HCEC 1CT (cell line): Measurements from ENCODE around the gene ACADSB.

Source experiments
- DNase-seq: peaks from one replicate; pipeline ENCODE4 v3.0.0-alpha.2; 2017

ACADSB gene

GRCh38 chr10:123007558-123008354 lies 1.1 kb upstream of the ACADSB start:
- peak; percentile 54 for DNase-seq

DNA sequence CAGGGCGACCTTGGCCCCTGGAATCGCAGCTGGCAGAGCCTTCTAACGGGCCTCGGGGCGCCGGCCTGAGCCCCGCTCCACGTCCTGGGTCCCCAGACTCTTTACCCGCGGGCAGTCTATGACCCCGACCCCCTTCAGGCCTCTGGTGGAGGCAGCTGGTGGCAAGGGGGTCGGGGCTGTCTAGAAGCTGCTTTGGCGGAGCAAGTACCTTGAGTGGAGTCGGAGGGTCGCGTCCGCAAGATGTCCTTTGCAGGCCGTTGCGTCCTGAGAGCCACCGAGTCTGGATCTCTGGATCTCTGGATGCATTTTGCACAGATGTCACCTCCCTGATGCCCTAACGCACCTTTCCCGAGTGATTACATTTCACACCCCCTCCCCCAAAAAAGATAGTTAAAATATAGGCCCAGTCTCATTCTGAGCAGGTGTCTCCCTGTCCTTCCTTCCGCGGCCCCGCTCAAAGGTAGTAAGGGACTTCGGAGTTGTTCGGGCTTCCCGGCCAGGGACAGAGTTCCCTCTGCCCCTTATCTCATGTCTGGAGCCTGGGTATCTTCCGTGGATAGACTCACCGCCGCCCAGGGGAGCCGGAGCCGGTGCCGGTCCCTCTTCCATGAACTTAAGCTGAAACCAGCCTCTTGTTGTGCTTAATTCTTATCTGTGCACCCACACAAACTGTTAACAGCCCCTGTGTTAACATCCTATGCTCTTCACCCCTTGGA lies 457 bp downstream of the ACADSB start:
- no peak for DNase-seq

DNA sequence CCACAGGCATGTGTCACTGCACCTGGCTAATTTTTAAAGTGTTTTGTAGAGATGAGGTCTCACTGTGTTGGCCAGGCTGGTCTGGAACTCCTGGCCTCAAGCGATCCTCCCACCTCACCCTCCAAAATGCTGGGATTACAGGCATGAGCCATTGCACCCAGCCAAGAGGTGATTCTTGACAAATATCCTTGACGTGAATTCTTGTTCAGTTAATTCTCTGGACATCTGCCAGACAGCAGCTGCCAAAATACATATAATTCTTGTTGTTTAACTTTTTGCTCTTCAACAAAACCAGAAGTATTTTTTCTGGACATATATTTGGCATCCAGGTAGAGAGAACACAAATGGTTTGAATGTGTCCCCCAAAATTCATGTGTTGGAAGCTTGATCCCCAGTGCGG lies 3.2 kb downstream of the ACADSB start:
- DNase-seq = no peak

DNA sequence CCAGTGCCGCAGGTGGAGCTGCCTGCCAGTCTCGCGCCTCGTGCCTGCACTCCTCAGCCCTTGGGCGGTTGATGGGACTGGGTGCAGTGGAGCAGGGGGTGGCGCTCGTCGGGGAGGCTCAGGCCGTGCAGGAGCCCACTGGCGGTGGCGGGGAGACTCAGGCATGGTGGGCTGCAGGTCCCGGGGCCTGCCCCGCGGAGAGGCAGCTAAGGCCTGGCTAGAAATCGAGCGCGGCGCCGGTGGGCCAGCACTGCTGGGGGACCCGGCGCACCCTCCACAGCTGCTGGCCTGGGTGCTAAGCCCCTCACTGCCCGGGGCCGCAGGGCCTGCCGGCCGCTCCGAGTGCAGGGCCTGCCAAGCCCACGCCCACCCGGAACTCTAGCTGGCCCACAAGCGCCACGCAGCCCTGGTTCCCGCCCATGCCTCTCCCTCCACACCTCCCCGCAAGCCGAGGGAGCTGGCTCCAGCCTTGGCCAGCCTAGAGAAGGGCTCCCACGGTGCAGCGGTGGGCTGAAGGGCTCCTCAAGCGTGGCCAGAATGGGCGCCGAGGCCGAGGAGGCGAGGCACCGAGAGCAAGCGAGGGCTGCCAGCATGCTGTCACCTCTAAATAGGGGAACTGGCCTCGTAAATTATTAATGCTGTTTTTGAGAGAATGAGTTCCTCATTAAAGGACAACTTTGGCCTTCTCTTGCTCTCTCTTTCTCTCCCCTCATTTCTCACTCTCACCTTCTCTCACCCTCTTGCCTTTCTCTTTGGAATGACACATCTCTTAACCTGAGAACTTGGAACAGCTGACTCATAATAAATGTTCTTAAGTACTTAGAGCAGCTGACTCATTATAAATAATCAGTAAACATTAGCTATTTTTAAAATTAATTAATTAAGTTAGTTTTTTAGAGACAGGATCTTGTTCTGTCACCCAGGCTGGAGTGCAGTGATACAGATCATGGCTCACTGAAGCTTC lies 4.9 kb downstream of the ACADSB start:
- DNase-seq = no peak

GRCh38 chr10:123014772-123015171 lies 6.0 kb downstream of the ACADSB start:
- no peak for DNase-seq

DNA sequence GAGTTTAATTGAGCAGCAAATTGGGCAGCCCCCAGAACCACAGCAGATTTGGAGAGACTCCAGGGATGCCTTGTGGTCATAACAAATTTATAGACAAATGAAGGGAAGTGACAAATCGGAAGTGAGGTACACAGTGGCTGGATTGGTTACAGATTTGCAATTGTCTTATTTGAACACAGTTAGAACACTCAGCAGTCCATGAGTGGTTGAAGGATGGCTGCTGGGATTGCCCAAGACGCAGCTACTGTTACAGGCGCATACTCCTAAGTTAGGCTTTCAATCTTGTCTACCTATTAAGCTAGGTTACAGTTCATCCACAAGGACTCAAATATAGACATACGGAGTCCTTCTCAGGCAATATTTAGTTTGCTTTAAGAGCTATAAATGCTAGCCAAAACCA lies 7.4 kb downstream of the ACADSB start:
- no peak for DNase-seq

GRCh38 chr10:123017421-123018165 lies 8.8 kb downstream of the ACADSB start:
- no peak for DNase-seq

- DNase-seq = no peak
These were observed 9.7 kb downstream of the ACADSB start for GRCh38 chr10:123018531-123018930.

- DNase-seq = no peak
These were observed 10.5 kb downstream of the ACADSB start for GRCh38 chr10:123019264-123019663.

- DNase-seq = no peak
These were observed 11.3 kb downstream of the ACADSB start for GRCh38 chr10:123019941-123020703.

DNA sequence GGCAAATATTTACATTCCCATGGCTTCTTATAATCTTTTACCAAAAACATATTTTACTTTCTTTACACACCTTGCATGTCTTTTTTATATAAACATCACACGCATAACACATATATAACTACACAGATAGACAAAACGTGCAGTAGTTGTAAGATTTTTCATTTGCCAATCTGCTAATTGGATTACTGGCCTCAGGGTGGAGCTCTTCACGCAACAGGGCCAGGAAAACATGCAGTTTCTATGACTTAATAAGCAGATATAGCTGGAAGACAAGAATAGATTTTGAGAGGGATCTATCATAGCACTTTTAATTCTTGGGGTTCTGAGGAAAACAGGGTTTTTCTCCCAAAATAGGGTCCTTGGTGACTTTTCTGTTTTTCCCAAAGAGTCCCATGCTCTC lies 12.7 kb downstream of the ACADSB start:
- peak; percentile 16 for DNase-seq

DNA sequence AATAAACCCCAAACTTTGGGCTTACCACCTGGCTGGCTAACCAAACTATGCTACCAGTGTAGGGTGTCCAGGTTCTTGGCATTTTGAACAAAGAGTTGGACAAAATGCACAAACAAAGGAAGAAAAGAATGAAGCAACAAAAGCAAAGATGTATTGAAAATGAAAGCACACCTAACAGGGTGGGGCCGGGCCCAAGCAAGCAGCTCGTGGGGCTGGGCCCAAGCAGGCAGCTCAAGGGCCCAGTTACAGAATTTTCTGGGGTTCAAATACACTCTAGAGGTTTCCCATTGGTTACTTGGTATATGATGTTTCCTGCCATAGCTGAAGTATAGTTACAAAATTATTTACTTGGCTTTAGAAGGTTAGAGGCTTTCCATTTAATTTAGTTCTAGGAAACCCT lies 15.7 kb downstream of the ACADSB start:
- no peak for DNase-seq

- no peak for DNase-seq
These were observed 17.5 kb downstream of the ACADSB start for GRCh38 chr10:123026302-123026701.

GRCh38 chr10:123027861-123028260 lies 19.1 kb downstream of the ACADSB start:
- DNase-seq = no peak

DNA sequence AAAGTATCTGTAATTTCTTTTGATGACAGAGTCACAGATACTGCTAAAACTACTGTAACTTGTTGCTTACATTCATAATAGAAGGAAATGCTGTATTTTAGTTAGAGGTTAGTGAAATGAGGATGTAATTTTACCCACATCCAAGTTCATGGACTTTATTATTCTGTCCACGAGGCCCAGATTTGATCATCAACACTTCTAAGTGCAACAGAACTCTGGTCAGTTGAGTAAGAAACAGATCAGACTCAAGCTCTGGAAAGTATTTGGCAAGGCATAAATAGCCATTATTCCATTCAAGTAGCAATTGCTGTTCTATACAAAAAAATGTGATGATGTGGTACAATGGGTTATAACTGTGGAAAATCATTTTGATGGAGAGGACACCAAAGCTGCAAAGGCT lies 22.3 kb downstream of the ACADSB start:
- no peak for DNase-seq

DNA sequence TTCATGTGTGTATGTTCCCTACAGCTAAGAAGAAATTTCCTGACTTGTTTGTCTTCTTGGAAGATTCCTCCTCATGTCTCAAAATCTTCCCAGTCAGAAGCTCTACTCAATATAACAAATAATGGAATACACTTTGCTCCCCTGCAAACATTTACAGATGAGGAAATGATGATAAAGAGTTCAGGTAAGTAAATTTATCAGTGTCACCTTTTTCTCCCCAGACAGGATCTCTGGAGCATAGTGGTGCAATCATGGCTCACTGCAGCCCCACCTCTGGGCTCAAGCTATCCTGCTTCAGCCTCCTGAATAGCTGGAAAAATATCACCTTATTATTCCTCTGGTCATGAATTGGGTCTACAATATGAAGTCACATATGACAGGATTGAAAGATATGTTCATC lies 25.5 kb downstream of the ACADSB start:
- no peak for DNase-seq

GRCh38 chr10:123035467-123036086 lies 26.8 kb downstream of the ACADSB start:
- DNase-seq = no peak

DNA sequence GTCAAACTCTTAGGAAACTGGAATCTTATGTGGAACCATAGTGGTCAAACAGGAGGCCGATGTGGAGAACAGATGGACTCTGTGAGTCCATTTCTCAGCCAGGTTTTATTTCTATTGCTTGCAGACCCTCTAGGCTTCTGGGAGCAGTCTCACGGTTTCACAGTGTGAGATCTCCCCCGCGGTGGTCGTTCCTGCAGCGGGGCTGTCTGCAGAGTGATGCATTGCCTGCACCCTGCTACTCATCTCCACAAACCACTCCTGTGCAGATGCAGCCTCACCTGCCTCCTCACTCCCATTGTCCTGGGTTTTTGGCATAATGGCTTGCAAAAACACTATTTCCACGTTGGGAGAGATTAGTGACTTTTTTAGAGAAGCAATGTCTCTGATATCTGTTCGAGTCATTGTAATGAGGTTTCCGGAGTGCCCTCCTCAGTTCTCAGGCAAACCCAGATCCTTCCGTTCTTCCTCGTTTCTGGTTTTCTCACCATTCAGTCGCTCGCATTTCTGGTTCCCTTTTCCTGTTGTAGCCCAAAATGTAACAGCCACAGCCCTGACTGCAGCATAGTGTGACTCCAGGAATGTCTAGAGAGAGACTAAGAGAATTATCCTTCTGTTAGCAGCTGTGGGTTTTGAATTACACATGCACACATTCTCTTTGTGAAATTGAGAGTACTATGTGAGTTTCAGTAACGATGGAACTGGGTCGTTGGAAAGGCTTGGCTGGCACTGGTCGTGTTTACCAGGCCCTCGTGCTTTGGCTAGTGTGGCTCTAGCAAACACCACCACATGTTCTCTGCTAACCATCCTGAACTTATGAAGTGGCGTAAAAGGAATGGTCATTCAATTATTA lies 30.2 kb downstream of the ACADSB start:
- DNase-seq = no peak

DNA sequence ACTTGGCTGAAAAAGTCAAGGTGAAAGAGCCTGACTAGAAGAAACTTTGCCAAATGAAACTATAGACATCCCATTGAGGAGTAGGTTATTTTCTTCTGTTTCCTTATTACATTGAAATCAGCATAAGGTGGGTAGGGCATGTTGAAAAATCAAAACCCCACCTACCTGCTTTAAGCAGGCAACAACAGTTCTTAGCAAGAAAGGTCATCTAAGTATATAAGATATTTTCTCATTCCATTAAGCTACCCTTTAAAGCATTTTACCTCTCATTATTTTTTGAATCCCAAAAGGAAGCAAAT lies 30.8 kb downstream of the ACADSB start:
- DNase-seq = no peak

GRCh38 chr10:123042708-123043408 lies 34.1 kb downstream of the ACADSB start:
- no peak for DNase-seq
